ENCODE data around the gene TAS1R1. TPM values are rescaled to one million over a fixed set of nuclear protein-coding genes. Genes with fewer than 3 reads are reported as not detected.

Gene TAS1R1
- total and polyA plus RNA-seq, 9 of the 15 experiments (the other 6 are each of a cell fraction or from before 2014, with no cell fraction given), result 0.06 TPM; not detected in 8

- TF ChIP-seq ARID3A (IDR thresholded peaks at IDR 0.05; ENCODE audit: borderline replicate concordance, low read depth, low read length), result peak; percentile 51; the same call in 1 of the 2 replicates
- no peak for TF ChIP-seq XRCC4 (IDR thresholded peaks at IDR 0.05; ENCODE audit: extremely low read depth, insufficient read depth, insufficient read length)
- no peak for TF ChIP-seq NCOA6 (IDR thresholded peaks at IDR 0.05)
- no peak for TF ChIP-seq ZNF124 (CRISPR knock-in tag; IDR thresholded peaks at IDR 0.05)
- peak; percentile 74 to 86; a peak in 2 of 4 replicates for TF ChIP-seq SIN3A (IDR thresholded peaks at IDR 0.05; ENCODE audit: borderline replicate concordance in 2 of 2, control insufficient read depth in 1 of 2, low read depth in 2 of 2, low read length in 2 of 2)
- TF ChIP-seq CBX1 (IDR thresholded peaks at IDR 0.05; ENCODE audit: low read depth), result 0 out of 2 replicates have a peak, but pooled peaks have one; percentile 60
- peak; percentile 94 for TF ChIP-seq ZNF175 (CRISPR knock-in tag; IDR thresholded peaks at IDR 0.05; ENCODE audit: low read depth)
- TF ChIP-seq ZNF3 (CRISPR knock-in tag; IDR thresholded peaks at IDR 0.05), result no peak
- no peak; the same call in 1 of the 2 replicates for TF ChIP-seq KAT8 (IDR thresholded peaks at IDR 0.05; ENCODE audit: low read depth)
- no peak for TF ChIP-seq ZNF280A (IDR thresholded peaks at IDR 0.05; ENCODE audit: low read depth, partially characterized antibody)
- no peak for TF ChIP-seq EZH2 (IDR thresholded peaks at IDR 0.05; ENCODE audit: borderline replicate concordance, low read depth, low read length)
- no peak for TF ChIP-seq YBX1 (IDR thresholded peaks at IDR 0.05)
- TF ChIP-seq DPF2 (IDR thresholded peaks at IDR 0.05), result no peak
- TF ChIP-seq ZBTB8A (IDR thresholded peaks at IDR 0.05; ENCODE audit: partially characterized antibody), result no peak
- TF ChIP-seq ZNF57 (CRISPR knock-in tag; IDR thresholded peaks at IDR 0.05), result peak; percentile 80; the same call in 1 of the 2 replicates
- peak; percentile 42 for TF ChIP-seq ZBTB7A (IDR thresholded peaks at IDR 0.05; ENCODE audit: borderline replicate concordance, control insufficient read depth, low read depth, low read length)
- peak; percentile 95 for TF ChIP-seq CUX1 (CRISPR knock-in tag; IDR thresholded peaks at IDR 0.05)
- TF ChIP-seq GATA2 (CRISPR knock-in tag; IDR thresholded peaks at IDR 0.05), result no peak
- peak; percentile 77; the same call in 1 of the 2 replicates for TF ChIP-seq ZNF347 (CRISPR knock-in tag; IDR thresholded peaks at IDR 0.05; ENCODE audit: low read depth)
- TF ChIP-seq ZNF766 (CRISPR knock-in tag; conservative IDR thresholded peaks at IDR 0.05), result peak; percentile 89
These were observed 48.9 kb downstream of the TAS1R1 start (continued) for GRCh38 chr1:6603915-6604558.
